Neuronal stem cell (in vitro differentiated cells): ENCODE measurements around the gene MYO5A.
"Not testable (repeated sequence)": the region's sequence is repeated elsewhere in the genome, so short reads cannot be mapped to it uniquely, and the experiment has no call there.

Experiments
- DNase-seq: peaks from one replicate; pipeline ENCODE4 v3.0.0-alpha.2; 2013; ENCODE audit warnings: low spot score
- H2AFZ ChIP-seq: one replicate; pipeline ENCODE4 v1.6.1; 2013; ENCODE audit warnings: mild to moderate bottlenecking, low read length, inconsistent platforms
- H2AK5ac ChIP-seq: 2 replicates; pipeline ENCODE4 v1.6.1; 2013; ENCODE audit warnings: low read depth, mild to moderate bottlenecking, inconsistent platforms, low read length, moderate library complexity, mixed read lengths
- H2BK120ac ChIP-seq: 2 replicates; pipeline ENCODE4 v1.6.1; 2013; ENCODE audit warnings: low read depth, mild to moderate bottlenecking, inconsistent platforms, low read length, moderate library complexity, mixed read lengths
- H2BK12ac ChIP-seq: one replicate; pipeline ENCODE4 v1.6.1; 2013; ENCODE audit warnings: low read length, inconsistent platforms
- H2BK15ac ChIP-seq: 2 replicates; pipeline ENCODE4 v1.6.1; 2013; ENCODE audit warnings: mild to moderate bottlenecking, low read length, inconsistent platforms, mixed read lengths
- H2BK5ac ChIP-seq: one replicate; pipeline ENCODE4 v1.6.1; 2013; ENCODE audit warnings: inconsistent platforms, mild to moderate bottlenecking, low read length, moderate library complexity
- H3K14ac ChIP-seq: one replicate; pipeline ENCODE4 v1.6.1; 2013; ENCODE audit warnings: low read length, inconsistent platforms
- H3K18ac ChIP-seq: 2 replicates; pipeline ENCODE4 v1.6.1; 2013; ENCODE audit warnings: low read length, inconsistent platforms
- H3K23ac ChIP-seq: 2 replicates; pipeline ENCODE4 v1.6.1; 2013; ENCODE audit warnings: low read depth, mild to moderate bottlenecking, mixed read lengths, low read length, inconsistent platforms; ENCODE audit not compliant: poor library complexity
- H3K27ac ChIP-seq: replicated peaks from 3 replicates; pipeline ENCODE4 v1.5.1; 2013; ENCODE audit warnings: low read length, inconsistent platforms
- H3K27me3 ChIP-seq, 3 experiments: 2 replicates each; pipeline ENCODE4 v1.6.1; 2013; ENCODE audit warnings: low read length in 3 of 3, mild to moderate bottlenecking in 2 of 3, inconsistent platforms in 1 of 3, low read depth in 1 of 3, mixed read lengths in 1 of 3, moderate library complexity in 1 of 3; ENCODE audit not compliant: control insufficient read depth in 3 of 3, insufficient read depth in 3 of 3
- H3K36me3 ChIP-seq, 2 donors: replicated peaks in 1 of 2; 2 replicates each; pipeline ENCODE4 v1.6.1; 2013; ENCODE audit warnings: low read length in 2 of 2; ENCODE audit not compliant: control insufficient read depth in 2 of 2, insufficient read depth in 2 of 2
- H3K4ac ChIP-seq: 2 replicates; pipeline ENCODE4 v1.6.1; 2013; ENCODE audit warnings: inconsistent platforms, mild to moderate bottlenecking, low read length, moderate library complexity
- H3K4me1 ChIP-seq, 2 donors: 1 replicate in 1 of 2; 2 replicates in 1 of 2; pipeline ENCODE4 v1.6.1; 2013; ENCODE audit warnings: low read length in 2 of 2, low read depth in 1 of 2; ENCODE audit not compliant: control insufficient read depth in 2 of 2, insufficient read depth in 1 of 2
- H3K4me2 ChIP-seq: one replicate; pipeline ENCODE4 v1.6.1; 2013; ENCODE audit warnings: mild to moderate bottlenecking, low read length, inconsistent platforms; ENCODE audit not compliant: insufficient read depth, poor library complexity, severe bottlenecking
- H3K4me3 ChIP-seq, 2 donors: 2 replicates each; pipeline ENCODE4 v1.5.1; 2013; ENCODE audit warnings: low read length in 2 of 2, mild to moderate bottlenecking in 2 of 2, inconsistent platforms in 1 of 2, moderate library complexity in 1 of 2
- H3K79me1 ChIP-seq: one replicate; pipeline ENCODE4 v1.6.1; 2013; ENCODE audit warnings: low read depth, mild to moderate bottlenecking, inconsistent platforms, low read length, moderate library complexity
- H3K9ac ChIP-seq: one replicate; pipeline ENCODE4 v1.6.1; 2013; ENCODE audit warnings: mild to moderate bottlenecking, low read depth, low read length, inconsistent platforms; ENCODE audit not compliant: poor library complexity
- H3K9me3 ChIP-seq, 2 donors: replicated peaks in 1 of 2; 2 replicates each; pipeline versions ENCODE3 to v1.6.1; 2013; ENCODE audit warnings: low read length in 2 of 2, mild to moderate bottlenecking in 2 of 2, inconsistent platforms in 1 of 2, low read depth in 1 of 2, mixed read lengths in 1 of 2, moderate library complexity in 1 of 2; ENCODE audit not compliant: control insufficient read depth in 2 of 2, insufficient read depth in 1 of 2
- H4K8ac ChIP-seq: one replicate; pipeline ENCODE4 v1.6.1; 2013; ENCODE audit warnings: low read depth, mild to moderate bottlenecking, inconsistent platforms, low read length, moderate library complexity
- H4K91ac ChIP-seq: one replicate; pipeline ENCODE4 v1.6.1; 2013; ENCODE audit warnings: low read length, low read depth, mild to moderate bottlenecking, inconsistent platforms; ENCODE audit not compliant: poor library complexity
- WGBS, 2 donors: extraction: QIAGEN DNeasy Blood & Tissue Kit; methylation state at CpG; one replicate each; pipeline ENCODE4 v1.1.7; 2013; ENCODE audit warnings: missing lambda C conversion rate in 2 of 2, mixed read lengths in 1 of 2; ENCODE audit not compliant: insufficient read length in 2 of 2, insufficient replicate concordance in 1 of 2; ENCODE audit errors: extremely low coverage in 2 of 2; 5-methylcytosine and 5-hydroxymethylcytosine counted together

The MYO5A gene

GRCh38 chr15:52445954-52446353, 82.7 kb downstream of the MYO5A start:
- no CpG with 5 or more reads among the region's 3 CpGs for WGBS, 2 donors
- peaks cover 1 to 7% of the 10 kb centered on the region in 2 donors for H3K9me3 ChIP-seq

GRCh38 chr15:52445553-52445952, 83.1 kb downstream of the MYO5A start:
- Histone ChIP-seq H2BK12ac (no peak overlapping the region), H3K79me1 (no peaks in the 10 kb centered on the region), H2BK120ac (no peak overlapping the region), H3K14ac (no peak overlapping the region), H3K27ac (no peak overlapping the region), H3K36me3 (no peaks in the 10 kb centered on the region), H3K4me3 (no peak overlapping the region), H2BK5ac (no peak overlapping the region), H3K4me1 (peaks cover 0 to 3% of the 10 kb centered on the region in 2 donors), H2BK15ac (no peak overlapping the region), H3K4ac (no peak overlapping the region), H3K9ac (no peak overlapping the region), H3K4me2 (no peak overlapping the region), H4K91ac (no peak overlapping the region), H3K18ac (no peak overlapping the region), H3K9me3 (peaks cover 1 to 7% of the 10 kb centered on the region in 2 donors), H4K8ac (no peak overlapping the region), H2AK5ac (no peak overlapping the region), H2AFZ (no peak overlapping the region), H3K27me3 (no peaks in the 10 kb centered on the region), H3K23ac (no peak overlapping the region)
- no peak for DNase-seq
- WGBS, 2 donors, result no CpG with 5 or more reads among the region's 7 CpGs

More at GRCh38 chr15:52445954-52446353, 82.7 kb downstream of the MYO5A start:
- Histone ChIP-seq H3K23ac (no peak overlapping the region), H2AFZ (no peak overlapping the region), H2BK5ac (no peak overlapping the region), H3K36me3 (no peaks in the 10 kb centered on the region), H3K4me3 (no peak overlapping the region), H3K18ac (no peak overlapping the region), H2AK5ac (no peak overlapping the region), H2BK120ac (no peak overlapping the region), H3K14ac (no peak overlapping the region), H4K91ac (no peak overlapping the region), H3K4ac (no peak overlapping the region), H3K27ac (no peak overlapping the region), H2BK12ac (no peak overlapping the region), H3K9ac (no peak overlapping the region), H3K4me1 (peaks cover 0 to 3% of the 10 kb centered on the region in 2 donors), H2BK15ac (no peak overlapping the region), H4K8ac (no peak overlapping the region), H3K27me3 (no peaks in the 10 kb centered on the region), H3K4me2 (no peak overlapping the region), H3K79me1 (no peaks in the 10 kb centered on the region)
- no peak for DNase-seq

GRCh38 chr15:52443205-52443604, 85.5 kb downstream of the MYO5A start:
- not testable (repeated sequence) for H3K36me3 ChIP-seq, H2BK5ac ChIP-seq, H2BK120ac ChIP-seq, H3K14ac ChIP-seq, H3K4me3 ChIP-seq, H3K27ac ChIP-seq, H2BK12ac ChIP-seq, H3K23ac ChIP-seq, H2BK15ac ChIP-seq, H3K9me3 ChIP-seq, H2AK5ac ChIP-seq, H3K4me2 ChIP-seq, H3K18ac ChIP-seq, H3K9ac ChIP-seq, H3K4ac ChIP-seq, H3K4me1 ChIP-seq, H3K79me1 ChIP-seq, H2AFZ ChIP-seq, DNase-seq, H4K91ac ChIP-seq, H3K27me3 ChIP-seq, H4K8ac ChIP-seq
- WGBS, 2 donors, result no CpG with 5 or more reads among the region's 6 CpGs

- H2BK15ac ChIP-seq, result no peak overlapping the region
- H4K8ac ChIP-seq, result no peak overlapping the region
- no peaks in the 10 kb centered on the region for H3K36me3 ChIP-seq
- H3K4me2 ChIP-seq, result no peak overlapping the region
- H2AK5ac ChIP-seq, result no peak overlapping the region
- no peaks in the 10 kb centered on the region for H3K27me3 ChIP-seq
- H4K91ac ChIP-seq, result no peak overlapping the region
- no peak overlapping the region for H2BK5ac ChIP-seq
- no peak overlapping the region for H2BK12ac ChIP-seq
- no peak overlapping the region for H3K14ac ChIP-seq
- no peaks in the 10 kb centered on the region for H3K79me1 ChIP-seq
- H2BK120ac ChIP-seq, result no peak overlapping the region
- no peak overlapping the region for H3K9ac ChIP-seq
- no CpG with 5 or more reads among the region's 2 CpGs for WGBS, 2 donors
- peaks cover 0 to 6% of the 10 kb centered on the region in 2 donors for H3K9me3 ChIP-seq
- no peak overlapping the region for H3K4ac ChIP-seq
- H3K18ac ChIP-seq, result no peak overlapping the region
- no peak for DNase-seq
- H3K4me1 ChIP-seq, result peaks cover 0 to 5% of the 10 kb centered on the region in 2 donors
- no peak overlapping the region for H3K27ac ChIP-seq
- no peak overlapping the region for H3K4me3 ChIP-seq
- no peak overlapping the region for H2AFZ ChIP-seq
- no peak overlapping the region for H3K23ac ChIP-seq
Measured at GRCh38 chr15:52441841-52442240, 86.8 kb downstream of the MYO5A start.
